Stimulated activated CD8-positive, alpha-beta memory T cell treated with anti-CD3 and anti-CD28 coated beads, Interleukin-2, amount 100 ng/mL, for 1 hour (primary cell): Measurements from ENCODE around the gene PNPLA1.

Source experiments
- DNase-seq, 2 donors: peaks; one replicate each; pipeline ENCODE4 v3.0.0-alpha.2; 2020; ENCODE audit warnings: low read depth in 2 of 2

Gene PNPLA1

DNA sequence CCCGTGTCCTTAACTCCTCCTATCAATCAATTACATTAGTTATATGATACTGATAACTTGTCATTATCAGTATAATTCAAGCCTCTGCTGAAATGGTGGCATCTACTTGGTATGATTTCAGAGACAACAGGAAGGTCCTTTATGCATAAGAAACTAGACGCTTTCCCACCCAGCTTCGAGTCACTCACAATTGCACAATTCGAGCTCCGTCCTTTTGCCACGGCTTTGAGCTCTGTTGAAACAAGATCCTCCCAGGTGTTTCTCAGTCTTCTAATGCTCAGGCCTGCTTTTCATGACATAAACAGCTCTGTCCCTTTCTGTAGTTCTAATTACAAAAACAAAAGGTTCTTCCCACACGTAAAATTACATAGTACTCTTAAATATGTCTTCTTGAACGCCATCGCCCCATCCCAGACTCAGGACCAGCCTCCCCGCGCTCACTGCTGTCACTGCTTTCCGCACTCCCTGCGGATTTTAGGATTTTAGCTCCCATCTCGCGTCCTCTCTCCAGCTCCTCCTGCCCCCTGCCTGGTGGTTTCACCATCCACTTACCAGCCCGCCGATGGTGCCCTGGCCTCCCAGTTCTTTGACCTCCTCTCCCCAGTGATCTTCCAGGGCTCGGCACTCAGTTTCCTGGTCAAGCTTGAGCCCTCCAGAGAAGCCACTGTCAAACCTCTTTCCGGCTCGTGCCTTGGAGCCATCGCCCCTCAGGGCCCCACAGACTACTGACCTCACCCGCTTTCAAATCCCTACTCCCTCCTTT, 23.2 kb upstream of the PNPLA1 start:
- no peak for DNase-seq

- no peak for DNase-seq
These were observed 22.2 kb upstream of the PNPLA1 start for GRCh38 chr6:36247693-36248092.

GRCh38 chr6:36248980-36249379, 20.9 kb upstream of the PNPLA1 start:
- no peak for DNase-seq

DNA sequence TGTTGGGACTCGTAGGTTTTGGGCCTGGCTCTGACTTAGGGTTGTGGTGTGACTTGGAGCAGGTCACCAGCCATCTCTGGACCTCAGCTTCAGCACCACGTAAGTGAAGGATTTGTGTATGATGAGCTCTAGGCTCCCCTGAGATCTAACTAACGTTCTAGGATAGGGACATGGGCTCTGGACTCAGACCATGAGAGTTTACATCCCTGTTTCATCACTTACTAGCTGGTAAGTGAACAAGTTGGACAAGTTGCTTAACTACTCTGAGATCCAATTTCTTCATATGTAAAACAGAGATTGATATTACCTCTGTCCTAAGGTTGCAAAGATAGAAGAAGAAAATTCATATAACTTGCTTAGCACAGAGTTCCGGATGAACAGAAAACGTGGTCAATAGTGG, 20.3 kb upstream of the PNPLA1 start:
- no peak for DNase-seq

GRCh38 chr6:36252005-36252404, 17.9 kb upstream of the PNPLA1 start:
- DNase-seq: no peak

DNA sequence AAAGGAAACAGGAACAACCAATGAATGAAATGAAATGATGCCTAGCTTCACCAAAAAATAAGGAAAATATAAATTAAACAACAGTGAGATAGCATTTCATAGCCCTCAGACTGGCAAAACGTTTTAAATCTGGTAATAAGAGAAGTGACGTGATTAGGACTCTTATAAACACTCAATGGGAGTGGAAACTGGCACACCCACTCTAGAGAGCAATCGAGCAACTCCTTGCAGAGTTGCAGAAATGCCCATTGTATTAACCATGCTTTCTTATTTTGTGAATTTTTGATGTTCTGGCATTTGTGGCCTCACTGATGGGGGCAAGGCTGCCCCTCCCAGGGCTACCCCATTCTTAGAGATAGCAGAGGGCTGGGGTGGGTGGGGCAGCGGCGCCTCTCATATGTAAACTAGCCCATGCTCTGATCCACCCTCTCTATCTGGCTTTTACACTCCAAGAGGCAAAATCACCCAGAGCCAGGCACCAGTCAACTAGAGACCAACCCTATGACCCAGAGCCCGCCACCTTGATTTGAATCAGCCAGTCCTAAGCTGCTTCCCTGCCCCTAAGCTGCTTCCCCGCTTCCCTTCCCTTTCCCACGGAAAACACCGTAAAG, 6.4 kb upstream of the PNPLA1 start:
- no peak for DNase-seq

GRCh38 chr6:36265744-36266143, 4.1 kb upstream of the PNPLA1 start:
- no peak for DNase-seq

DNA sequence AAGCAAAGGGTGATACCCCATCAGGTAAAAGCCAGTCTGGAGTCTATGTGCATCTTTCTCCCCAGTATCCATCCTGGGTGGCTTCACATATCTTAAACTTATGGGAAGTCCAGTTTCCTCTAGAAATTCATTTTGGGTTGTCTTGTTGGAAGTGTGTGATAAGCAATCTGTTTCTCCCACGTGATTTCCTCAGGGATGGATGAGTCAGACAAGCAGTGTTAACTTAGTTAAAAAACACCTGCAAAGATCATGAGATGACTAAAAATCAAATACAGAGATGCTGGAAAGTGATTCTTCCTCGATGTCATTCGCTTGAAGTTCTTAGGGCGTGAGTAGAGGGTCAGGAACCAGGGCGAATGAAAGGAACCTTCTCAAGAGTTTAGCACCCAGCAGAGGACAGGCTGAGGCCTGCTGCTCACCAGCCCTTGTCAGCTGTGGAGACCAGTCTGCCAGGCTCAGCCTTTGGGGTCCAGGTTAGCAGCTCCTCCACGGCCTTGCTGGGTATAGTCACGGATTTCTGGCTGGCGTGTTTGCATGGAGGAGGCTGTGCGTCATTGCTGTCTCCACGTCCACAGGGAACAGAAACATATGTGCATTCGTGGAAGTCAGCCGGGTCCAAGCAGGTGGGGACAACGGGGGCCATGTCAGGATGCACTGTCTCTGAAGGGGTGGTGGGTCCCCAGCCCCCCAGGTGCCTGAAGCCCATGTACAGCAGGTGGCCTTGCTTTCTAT, 2.8 kb upstream of the PNPLA1 start:
- no peak for DNase-seq

DNA sequence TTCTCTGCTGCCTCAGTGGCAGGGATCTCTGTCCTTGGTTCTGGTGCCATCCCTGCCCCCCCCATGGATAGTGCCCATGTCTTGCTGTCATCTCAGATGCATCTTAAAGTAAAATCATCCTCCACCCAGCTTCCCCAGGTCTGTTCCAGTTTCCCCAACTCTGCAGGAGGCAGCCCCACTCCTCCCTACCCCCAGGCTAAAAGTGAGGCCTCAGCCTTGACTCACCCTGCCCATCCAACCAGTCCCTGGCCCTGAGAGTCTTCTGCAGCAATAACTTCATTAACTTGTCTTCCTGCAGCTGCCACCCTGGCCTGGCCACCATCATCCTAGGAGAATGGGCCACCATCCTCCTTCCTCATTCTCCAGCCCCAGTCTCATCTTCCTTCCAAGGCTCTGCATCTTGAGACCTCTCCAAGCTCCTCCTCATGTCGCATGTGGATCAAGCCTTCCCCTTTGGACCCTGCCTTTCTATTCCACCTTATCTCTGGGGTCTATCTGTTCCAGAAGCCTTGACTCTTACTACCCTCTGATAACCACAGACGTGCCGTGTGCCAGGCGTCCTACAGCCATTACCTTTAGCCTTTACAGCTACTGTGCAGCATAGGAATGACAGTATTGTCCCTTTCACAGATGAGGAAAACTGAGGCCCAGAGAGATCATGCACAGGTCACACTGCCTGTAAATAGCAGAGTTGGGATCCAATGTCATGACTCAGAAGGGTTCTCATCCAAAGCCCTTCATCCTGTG, 2.0 kb upstream of the PNPLA1 start:
- no peak for DNase-seq

DNA sequence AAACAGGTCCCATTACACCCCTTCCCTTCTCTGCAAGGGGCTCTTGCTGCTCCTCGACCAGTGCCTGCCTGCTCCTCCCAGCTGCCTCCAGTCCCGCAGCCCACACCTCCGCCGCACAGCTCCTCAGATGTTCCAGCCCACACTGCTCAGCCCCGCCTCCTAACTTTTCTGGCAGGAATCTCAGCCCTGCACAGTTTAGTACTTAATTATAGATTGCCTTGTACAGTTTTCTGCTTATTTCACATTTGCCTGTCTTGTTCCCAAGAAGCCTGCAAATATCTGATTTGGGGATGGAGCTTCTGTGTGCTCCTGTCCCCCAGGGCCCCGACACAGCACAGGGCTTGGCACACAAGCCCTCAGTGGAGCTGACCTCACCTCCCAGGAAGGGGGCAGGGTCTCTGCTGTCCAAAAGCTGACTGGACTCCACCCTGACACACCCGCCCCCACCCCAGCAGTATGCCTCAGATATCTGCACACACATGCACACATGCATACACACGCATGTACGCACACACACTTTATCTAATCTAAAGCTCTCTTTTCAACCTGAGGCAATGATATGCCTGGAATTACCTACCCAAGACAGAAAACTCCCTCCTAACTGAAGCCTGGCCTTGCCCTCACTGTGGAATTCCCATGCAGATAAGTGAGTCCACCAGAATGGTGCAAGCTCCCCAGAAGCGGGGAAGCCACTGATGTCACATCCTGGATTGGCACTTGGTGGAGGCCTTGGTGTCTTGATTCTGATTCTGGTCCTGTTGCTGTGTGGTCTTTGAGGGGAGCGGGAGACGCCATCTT, 1.2 kb upstream of the PNPLA1 start:
- DNase-seq: no peak

- no peak for DNase-seq
These were observed 2.4 kb downstream of the PNPLA1 start for GRCh38 chr6:36272234-36272633.

DNA sequence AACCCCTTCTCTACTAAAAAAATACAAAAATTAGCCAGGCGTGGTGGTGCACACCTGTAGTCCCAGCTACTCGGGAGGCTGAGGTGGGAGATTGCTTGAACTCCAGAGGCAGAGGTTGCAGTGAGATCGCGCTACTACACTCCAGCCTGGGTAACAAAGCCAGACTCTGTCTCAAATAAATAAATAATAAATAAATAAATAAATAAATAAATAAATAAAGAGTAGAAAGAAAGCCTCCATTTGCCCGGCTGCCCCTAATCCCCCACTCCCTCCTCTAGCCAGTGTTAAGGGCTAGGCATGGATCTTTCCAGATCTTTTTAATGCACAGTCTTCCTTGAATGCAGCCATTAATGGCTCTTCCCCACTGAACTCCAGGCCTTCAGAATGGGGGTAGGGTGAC, 3.2 kb downstream of the PNPLA1 start:
- DNase-seq: no peak

GRCh38 chr6:36273802-36274514, 4.1 kb downstream of the PNPLA1 start:
- DNase-seq: no peak

GRCh38 chr6:36276581-36277536, 7.0 kb downstream of the PNPLA1 start:
- DNase-seq: no peak

- no peak for DNase-seq
These were observed 8.1 kb downstream of the PNPLA1 start for GRCh38 chr6:36277946-36278470.

GRCh38 chr6:36280467-36280866, 10.6 kb downstream of the PNPLA1 start:
- no peak for DNase-seq

DNA sequence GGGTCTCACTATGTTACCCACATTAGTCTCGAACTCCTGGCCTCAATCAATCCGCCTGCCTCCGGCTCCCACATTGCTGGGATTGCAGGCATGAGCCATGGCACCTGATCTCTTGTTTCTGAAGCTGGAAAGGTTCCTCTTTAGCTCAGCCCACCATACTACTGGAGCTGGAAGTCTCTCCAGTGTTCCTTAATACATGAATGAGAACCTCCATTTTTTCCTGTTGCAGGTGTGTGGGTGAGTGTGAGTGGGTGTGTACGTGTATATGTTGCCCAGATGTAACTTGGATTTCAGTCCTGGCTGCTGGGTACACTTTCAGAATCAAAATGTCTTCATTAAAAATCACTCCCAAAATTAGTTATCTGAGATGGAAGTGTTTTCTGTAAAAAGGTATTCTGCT, 11.1 kb downstream of the PNPLA1 start:
- DNase-seq: no peak

- no peak for DNase-seq
These were observed 13.7 kb downstream of the PNPLA1 start for GRCh38 chr6:36283608-36284007.

GRCh38 chr6:36284359-36284758, 14.5 kb downstream of the PNPLA1 start:
- no peak for DNase-seq
